HG02840 (cell line): ENCODE data around the gene ERH.

Experiments
- ATAC-seq: cut with Tn5 transposase; IDR thresholded peaks from one replicate; pipeline ENCODE4 v1.9.1; 2021; ENCODE audit warnings: mild to moderate bottlenecking, moderate library complexity, moderate number of reproducible peaks; ENCODE audit not compliant: unreplicated experiment, low FRiP score

The ERH gene

GRCh38 chr14:69358233-69358963, 39.7 kb downstream of the ERH start:
- no peak for ATAC-seq

GRCh38 chr14:69357544-69358200, 40.4 kb downstream of the ERH start:
- no peak for ATAC-seq

- ATAC-seq, result no peak
Measured at GRCh38 chr14:69356903-69357543, 41.1 kb downstream of the ERH start.

- ATAC-seq, result no peak
Measured at GRCh38 chr14:69355607-69356281, 42.4 kb downstream of the ERH start.

- no peak for ATAC-seq
Measured at GRCh38 chr14:69355154-69355597, 42.9 kb downstream of the ERH start.

GRCh38 chr14:69354383-69355153, 43.5 kb downstream of the ERH start:
- ATAC-seq, result peak; percentile 87

GRCh38 chr14:69353168-69353567, 44.9 kb downstream of the ERH start:
- no peak for ATAC-seq

- ATAC-seq, result no peak
Measured at GRCh38 chr14:69351911-69352310, 46.2 kb downstream of the ERH start.

- ATAC-seq, result no peak
Measured at GRCh38 chr14:69351385-69351784, 46.7 kb downstream of the ERH start.

GRCh38 chr14:69350892-69351291, 47.2 kb downstream of the ERH start:
- ATAC-seq, result no peak

GRCh38 chr14:69349091-69349777, 48.9 kb downstream of the ERH start:
- no peak for ATAC-seq

- no peak for ATAC-seq
Measured at GRCh38 chr14:69346710-69347109, 51.4 kb downstream of the ERH start.

GRCh38 chr14:69345402-69345801, 52.7 kb downstream of the ERH start:
- no peak for ATAC-seq

GRCh38 chr14:69344171-69344570, 53.9 kb downstream of the ERH start:
- ATAC-seq, result no peak

- ATAC-seq, result no peak
Measured at GRCh38 chr14:69342928-69343525, 55.1 kb downstream of the ERH start.

- no peak for ATAC-seq
Measured at GRCh38 chr14:69339426-69339825, 58.7 kb downstream of the ERH start.

- ATAC-seq, result no peak
Measured at GRCh38 chr14:69337984-69338383, 60.1 kb downstream of the ERH start.

GRCh38 chr14:69335371-69335771, 62.7 kb downstream of the ERH start:
- no peak for ATAC-seq

GRCh38 chr14:69334576-69334975, 63.5 kb downstream of the ERH start:
- no peak for ATAC-seq
